ENCODE results near the gene PXYLP1.
"Not testable (repeated sequence)": the region's sequence is repeated elsewhere in the genome, so short reads cannot be mapped to it uniquely, and the experiment has no call there.

The PXYLP1 gene

DNA sequence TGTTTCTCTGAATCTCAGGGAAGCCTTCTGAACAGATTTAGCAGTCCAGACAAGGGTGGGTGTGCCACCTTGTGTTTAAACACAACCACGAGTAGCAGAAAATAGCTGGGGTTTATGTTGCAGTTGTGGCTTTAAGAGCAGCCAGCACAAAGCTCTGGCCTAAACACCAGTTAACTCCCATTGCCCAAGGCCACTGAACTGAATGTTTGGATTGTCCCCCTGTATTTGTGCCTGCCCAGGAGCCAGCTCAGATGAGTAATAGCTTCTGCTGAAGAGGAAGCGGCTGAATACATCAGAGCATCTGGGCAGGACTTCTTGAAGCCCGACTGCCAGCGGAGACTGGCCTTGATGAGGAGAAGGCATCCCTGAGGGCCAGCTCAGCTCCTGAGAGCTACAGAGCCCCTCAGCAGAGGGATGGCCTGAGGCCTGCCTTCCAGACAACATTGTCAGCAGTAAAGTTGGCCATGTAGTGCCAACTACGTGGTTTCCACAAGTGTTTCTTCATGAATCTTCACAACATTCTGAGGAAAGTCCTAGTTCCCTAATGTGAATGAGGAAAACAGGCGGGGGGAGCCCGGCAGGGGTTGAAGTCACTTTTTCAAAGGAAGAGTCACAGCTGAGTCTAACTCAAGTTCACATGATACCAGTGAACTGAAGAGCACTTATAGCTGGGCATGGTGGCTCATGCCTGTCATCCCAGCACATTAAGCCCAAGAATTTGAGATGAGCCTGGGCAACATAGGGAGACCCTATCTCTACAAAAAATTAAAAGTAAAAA is 70.9 kb downstream of the PXYLP1 start:
- no peak for DNase-seq

DNA sequence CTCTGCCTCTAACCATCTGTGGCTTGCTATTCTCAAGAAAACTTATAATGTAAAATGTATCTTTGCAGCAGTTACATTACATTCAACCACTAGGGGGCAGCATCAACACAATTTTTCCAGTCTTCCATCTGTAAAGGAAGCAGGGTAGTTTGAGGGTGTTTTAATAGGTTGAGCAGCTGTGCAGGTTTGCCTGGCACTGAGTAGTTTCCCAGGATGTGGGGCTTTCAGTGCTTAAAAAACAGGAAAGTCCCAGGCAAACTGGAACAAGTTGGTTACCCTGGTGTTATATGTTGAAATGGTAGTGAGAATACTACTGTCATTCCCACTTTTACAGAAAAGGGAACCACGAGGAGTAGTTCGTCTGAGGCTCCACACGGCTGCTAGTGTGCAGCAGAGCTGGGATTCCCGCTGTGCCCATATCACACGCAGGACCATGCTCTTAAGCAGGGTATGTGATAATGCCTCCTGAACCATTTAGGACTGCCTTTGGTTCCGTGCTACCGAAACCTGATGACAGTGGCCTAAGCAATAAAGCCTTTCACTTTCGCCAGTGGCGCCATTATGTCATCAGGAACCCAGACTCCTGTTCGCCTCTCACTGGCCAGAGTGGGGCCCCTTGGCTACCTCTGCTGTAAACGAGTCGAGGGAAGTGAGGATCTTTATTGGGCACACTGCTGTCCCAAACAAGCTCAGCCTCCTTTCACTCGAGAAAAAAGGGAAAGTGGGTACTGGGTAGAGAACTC is 72.0 kb downstream of the PXYLP1 start:
- DNase-seq: peak; percentile 77

DNA sequence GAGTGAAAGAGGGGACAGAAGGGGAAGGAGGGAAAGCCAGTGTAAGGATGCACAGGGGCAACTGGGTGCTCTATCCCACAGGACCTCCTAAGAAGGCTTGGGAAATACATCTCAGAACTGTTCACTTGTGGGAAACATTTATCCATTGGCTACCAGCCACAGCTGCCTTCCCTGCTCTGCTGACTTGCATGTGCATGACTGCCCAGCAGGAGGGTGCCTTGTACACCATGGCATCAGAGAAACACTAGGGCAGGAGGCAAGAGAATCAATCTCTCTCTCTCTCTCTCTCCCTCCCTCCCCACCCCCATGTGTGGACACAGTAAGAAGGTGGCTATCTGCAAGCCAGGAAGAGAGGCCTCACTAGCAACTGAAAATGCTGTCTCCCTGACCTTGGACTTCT is 73.8 kb downstream of the PXYLP1 start:
- DNase-seq: no peak

DNA sequence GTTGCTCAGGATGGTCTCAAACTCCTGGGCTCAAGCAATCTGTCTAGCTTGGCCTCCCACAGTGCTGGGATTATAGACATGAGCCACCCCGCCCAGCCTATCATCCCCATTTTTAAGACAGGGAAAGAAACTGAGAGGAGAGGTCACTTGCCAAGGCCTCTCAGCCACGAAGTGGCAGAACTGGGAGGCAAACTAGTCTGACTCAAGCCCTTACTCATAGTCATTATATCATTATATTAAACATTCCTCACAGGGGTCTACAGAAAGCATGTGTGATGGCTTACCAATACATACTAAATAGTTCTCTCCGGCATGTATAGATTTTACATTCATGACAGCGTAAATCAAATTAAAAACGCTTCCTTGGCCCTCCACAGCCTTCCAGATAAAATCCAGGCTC is 74.7 kb downstream of the PXYLP1 start:
- DNase-seq: no peak

DNA sequence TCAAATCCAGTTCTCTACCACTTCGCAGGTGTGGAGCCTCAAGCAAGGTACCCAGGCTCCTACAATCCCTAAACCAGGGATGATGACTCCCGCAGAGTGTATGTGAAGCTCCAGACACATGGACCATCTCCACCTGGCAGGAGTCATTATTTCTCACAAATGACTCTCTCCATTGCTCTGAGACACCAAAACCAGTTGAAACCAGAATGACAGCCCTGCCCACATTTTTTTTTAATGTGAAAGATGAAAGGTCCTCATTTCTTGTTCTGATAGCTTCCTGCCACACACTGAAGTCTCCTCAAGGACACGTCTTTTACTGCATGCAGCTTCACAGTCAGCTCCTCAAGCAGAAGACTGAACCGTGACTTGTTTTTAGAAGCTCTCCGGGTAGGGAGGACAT is 75.3 kb downstream of the PXYLP1 start:
- DNase-seq: no peak

DNA sequence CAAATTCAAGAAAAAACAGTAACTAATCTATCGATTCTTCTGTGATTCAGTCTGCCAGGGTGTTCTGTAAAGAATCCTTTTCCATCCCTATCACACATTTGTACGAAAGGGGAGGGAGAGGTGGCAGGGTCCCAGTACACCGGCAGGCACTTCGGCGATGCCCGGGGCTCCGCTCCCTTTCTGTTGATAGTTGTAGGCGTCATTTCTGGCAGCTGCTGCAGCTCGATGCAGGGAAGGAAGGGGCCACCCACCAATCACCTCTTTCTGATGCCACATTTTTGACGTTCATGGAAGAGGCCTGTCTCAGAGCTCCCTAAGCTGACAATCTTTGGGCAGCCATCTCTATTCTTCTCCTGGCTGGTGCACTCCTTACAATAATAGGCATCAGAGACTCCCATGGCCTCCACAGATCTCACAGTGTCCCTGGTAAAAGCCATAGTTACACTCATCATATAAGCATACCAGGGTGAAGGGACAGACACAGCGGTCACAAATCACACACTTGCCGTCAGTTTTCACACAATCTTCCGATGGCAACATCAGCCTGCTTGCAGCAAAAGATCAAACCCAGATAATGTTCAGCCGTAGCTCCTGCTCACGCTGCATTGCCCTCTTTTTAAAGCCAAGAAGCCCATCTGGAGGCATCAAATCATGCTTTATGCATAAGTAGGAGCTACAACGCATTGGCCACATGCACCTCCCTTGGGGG is 75.9 kb downstream of the PXYLP1 start:
- no peak for DNase-seq

DNA sequence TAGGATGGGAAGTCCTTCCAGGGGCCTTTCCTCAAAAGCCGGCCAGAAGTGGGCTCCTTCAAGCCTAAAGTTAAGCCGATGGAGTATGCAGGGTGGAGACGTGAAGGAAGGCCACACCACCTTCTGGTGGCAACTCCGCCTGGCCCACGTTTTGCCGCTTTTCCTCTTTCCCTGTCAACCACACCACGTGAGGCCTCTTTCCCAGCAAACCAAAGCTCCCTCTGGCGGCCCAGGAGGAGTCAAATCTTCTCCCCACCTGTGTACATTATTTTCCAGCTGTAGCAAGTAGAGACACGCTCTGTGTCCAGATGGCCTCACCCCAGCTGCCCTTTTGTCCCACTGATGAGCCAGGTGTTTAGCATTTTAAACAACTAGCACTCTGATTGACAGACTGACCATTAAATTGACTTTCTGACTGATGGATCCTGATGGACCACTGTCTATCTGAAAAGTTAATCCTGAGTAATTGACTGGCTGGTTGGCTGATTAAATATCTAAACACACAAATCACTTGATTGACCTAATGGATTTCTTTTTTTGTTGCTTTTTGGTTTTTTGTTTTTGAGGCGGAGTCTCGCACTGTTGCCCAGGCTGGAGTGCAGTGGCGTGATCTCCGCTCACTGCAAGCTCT is 77.1 kb downstream of the PXYLP1 start:
- DNase-seq: peak; percentile 72

DNA sequence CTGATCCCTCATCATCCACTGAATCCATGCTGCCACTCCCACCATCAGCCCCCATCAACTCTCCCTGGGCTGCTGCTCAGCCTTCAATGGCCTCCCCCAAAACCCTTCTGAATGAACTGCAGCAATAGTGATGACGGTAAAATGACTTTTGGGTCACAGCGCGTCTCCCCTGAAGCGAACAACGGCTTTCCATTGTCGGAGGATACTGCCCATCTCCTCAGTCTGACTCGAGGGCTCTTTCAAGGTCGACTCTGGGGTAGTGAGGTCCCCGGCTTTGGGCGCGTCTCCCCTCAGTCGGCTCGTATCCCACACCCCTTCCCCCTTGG is 79.5 kb downstream of the PXYLP1 start:
- no peak for DNase-seq

DNA sequence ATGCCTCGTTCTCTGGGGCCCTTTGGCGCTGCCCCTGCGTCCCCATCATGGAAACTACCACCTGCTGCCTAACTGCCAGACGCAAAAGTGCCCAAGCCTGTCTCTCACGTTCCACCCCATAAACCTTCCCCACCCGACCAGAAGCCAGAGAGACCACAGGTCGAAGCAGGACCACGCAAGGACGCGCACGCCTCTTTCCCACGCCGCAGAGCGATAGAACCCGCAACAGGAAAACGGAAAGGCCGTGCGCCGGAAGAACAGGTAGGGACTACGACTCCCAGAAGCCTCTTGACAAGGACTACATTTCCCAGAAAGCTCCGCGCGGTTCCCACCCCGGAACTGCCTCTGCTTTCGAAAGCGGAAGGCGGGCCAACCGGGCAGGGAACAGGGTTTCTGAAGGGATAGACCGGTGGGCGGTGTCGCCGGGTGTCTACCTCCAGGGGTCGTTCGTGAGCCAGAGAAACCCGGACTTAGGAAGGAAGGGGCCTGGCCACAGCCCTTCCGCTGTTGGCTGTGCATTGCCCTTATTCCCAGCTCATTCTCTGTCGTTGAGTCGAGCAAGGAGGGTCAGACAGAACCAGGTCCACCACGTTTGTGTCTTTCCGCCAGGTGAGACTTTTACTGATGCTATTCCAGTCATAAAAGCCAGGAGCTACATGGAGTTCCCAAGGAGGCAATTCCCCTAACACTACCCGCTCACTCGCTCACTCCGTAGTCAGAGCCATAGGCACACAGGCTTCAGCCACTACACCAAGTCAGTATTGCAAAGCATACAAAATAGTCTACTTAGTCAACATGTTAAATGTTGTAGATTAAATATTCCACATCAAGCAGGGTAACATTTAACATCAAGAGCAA is 80.1 kb downstream of the PXYLP1 start:
- peak; percentile 96 for DNase-seq

DNA sequence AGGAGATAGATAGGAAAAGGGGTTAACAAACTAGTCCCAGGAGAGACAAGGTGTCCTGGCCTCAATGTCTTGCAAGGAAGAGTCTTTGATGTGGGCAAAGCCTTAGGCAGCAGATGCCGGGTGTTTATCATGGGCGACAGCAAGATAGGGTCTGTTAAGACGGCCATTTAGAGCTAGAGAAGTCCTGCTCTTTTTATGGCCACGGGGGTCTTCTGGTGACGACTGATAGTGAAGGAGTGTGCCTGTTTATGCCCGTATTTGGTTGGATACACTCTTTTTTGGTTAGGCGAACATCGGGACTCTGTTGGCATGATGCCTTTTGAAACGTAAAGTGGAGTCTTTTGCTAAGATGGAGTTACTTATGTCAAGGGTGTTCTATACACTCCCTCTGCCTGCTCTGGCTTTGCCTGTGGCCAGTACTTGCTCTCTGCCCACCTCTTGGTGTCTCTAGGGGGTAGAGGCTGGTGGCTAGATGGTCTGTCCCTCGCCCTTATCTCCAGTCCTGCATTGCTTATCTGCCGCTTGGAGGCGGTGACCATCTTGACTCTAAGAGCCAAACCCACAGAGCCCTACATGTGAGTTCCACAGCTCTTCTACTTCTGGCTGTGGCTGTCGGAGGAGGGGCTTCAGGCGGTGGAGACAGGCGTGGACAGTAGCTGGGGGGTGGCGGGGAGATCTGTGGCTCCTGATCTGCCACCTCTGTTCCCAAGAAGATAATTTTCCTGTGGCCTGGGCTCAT is 80.9 kb downstream of the PXYLP1 start:
- no peak for DNase-seq

DNA sequence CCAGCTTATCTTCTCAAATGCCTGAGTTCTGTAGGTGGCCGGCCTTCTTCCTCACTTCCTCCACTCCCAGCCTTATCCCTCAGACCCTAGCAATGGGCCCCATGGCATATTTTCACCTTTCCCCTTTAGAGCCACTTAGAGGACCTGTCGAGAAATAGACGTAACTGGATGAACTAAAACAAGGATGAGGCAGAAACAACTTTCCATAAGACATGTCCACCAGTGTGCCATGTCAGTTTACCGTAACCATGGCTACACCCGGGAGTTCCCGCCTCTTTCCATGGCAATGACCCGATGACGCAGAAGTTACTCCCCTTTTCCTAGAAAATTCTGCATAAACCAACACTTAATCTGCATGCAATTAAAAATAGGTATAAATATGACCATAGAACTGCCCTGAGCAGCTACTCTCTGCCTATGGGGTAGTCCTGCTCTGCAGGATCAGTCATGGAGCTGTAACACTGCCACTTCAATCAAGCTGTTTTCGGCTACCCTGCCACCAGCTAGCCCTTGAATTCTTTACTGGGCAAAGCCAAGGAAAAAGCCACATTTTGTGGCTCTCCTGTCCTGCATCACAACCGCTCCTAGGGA is 81.6 kb downstream of the PXYLP1 start:
- no peak for DNase-seq

DNA sequence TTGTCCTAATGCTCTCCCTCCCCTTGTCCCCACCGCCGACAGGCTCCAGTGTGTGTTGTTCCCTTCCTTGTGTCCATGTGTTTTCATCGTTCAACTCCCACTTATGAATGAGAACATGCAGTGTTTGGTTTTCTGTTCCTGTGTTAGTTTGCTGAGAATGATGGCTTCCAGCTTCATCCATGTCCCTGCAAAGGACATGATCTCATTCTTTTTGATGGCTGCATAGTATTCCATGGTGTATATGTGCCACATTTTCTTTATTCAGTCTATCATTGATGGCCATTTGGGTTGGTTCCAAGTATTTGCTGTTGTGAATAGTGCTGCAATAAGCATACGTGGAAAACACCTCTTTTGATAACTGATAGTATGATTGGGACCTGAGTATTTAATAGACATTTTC is 82.8 kb downstream of the PXYLP1 start:
- not testable (repeated sequence) for DNase-seq

DNA sequence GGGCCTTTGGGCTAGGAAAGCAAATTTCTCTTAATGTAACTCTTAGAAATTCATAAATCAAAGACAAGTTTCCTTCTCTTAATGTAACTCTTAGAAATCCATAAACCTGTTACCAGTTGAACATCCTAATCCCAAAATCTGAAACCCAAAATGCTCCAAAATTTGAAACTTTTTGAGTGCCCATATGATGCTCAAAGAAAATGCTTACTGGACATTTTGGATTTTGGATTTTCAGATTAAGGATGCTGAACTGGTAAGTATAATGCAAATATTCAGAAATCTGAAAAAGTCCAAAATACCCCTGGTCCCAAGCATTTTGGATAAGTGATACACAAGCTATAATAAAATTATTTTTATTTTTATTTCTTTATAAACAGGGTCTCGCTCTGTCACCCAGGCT is 85.2 kb downstream of the PXYLP1 start:
- DNase-seq: no peak

DNA sequence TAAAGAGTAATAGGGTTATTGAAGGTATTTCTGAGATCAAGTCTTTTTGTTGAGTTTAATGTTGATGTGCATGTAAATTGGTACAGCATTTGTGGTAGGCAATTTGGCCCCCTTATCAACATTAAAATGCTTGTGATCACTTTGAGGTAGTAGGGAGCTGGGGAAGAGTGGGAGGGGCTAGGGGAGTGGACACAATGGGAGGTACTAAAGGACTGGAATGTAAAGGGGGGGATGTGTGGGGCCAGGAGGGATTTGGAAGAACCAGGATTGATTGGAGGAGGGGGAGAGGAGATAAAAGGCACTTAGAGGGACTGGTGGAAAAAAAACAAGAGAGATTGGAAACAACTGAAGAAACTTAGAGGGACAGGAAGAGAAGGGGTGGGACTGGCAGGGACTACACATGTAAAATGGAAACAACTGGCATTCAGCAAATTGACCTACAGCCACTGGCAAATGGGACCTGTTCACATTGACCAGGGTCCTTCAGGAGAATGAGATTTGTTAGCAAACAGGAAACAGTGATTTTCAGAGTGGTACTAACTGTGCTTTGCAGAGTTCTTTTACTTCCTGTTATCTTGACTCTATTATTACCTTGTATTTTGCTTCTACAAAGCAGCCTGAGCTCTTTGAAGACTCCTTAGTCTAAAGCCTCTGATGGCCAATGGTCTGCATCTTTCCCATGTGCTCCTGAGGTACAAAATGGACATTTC is 88.9 kb downstream of the PXYLP1 start:
- no peak for DNase-seq

DNA sequence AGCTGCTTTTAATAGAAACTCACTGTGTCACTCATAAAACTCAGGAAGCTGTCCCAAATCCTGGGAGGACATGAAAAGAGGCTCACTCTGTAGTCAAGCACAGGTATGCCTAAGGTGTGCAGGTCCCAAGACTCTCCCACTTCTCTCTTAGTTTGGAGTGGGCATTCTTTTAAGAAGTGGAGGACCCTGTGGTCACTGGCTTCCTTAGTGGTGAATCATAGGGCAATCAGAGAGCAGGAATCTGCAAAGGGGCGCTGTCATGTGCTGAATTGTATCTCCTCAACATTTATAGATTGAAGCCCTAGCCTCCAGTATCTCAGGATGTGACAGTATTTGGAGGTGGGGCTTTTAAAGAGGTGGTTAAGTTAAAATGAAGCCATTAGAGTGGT is 89.5 kb downstream of the PXYLP1 start:
- DNase-seq: no peak

DNA sequence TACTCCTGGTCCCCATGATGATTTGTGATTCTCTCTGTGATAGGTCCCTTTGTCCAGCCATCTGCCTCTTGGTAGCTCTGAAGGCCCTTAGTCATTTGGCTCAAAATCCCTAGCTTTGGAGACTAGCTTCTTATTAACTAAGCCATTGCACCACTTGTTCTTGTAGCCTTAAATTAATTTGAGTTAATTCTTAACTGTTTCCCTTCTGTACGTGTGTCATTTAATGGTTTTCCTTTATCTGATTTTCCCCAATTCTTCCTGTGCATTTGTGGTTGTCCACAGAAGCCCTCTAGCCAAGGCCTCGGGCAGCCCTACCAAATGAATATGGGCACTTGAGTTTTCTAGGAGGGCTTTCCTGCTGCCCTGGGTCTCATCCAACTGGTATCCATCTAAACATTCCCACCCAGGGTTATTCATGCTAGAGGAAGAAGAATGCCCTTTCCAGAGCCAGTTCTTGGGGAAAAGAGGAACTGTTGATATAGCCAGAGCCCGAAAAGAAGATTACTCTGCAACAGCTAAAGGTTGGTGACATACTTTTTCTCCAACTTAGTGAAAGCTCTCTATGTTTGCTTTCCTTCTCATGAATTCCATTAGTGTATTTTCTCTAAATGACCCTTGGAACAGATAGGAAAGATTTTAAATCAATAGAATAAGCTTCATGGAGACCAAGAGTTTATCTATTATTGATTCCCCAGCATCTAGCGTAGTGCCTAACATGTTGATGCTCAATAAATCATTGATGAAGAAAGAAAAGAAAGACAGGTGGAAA is 92.5 kb downstream of the PXYLP1 start:
- no peak for DNase-seq

DNA sequence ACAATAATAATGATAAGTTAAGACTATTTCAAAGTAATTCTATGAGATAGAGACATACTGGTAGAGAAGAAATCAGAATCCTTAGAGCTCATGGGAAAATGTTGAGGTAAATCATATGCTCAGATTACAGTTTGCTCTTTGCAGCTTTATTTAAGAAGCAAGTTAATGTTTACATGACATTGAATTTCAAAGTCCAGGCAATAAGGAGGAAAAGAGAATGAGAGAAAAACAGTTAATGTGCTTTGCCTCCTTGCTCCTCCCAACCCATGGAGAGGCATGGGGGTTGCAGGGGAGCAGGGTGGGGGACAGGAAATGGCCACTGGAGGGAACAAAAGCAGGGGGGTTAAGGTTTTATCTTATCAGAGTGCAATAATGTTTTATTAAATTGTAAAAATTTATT is 94.5 kb downstream of the PXYLP1 start:
- DNase-seq: no peak

DNA sequence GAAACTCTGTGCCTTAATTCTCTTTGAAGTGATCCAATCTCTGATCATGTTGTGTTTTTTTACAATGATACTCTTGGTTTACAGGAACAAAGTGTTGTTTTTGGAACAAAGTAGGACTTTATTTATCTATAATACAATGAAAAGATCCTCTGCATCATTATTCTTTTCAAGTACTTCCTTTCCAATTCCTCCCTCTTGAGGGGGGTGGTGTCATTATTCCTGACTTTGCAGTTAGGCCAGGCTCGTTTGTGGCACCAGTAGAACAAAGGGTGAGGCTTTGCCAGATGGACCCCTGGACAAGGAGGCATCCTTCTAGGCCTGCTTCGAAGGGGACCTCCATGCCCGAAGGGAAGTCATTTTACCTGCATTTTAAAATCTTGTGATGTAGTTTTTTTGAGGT is 95.0 kb downstream of the PXYLP1 start:
- DNase-seq: no peak

DNA sequence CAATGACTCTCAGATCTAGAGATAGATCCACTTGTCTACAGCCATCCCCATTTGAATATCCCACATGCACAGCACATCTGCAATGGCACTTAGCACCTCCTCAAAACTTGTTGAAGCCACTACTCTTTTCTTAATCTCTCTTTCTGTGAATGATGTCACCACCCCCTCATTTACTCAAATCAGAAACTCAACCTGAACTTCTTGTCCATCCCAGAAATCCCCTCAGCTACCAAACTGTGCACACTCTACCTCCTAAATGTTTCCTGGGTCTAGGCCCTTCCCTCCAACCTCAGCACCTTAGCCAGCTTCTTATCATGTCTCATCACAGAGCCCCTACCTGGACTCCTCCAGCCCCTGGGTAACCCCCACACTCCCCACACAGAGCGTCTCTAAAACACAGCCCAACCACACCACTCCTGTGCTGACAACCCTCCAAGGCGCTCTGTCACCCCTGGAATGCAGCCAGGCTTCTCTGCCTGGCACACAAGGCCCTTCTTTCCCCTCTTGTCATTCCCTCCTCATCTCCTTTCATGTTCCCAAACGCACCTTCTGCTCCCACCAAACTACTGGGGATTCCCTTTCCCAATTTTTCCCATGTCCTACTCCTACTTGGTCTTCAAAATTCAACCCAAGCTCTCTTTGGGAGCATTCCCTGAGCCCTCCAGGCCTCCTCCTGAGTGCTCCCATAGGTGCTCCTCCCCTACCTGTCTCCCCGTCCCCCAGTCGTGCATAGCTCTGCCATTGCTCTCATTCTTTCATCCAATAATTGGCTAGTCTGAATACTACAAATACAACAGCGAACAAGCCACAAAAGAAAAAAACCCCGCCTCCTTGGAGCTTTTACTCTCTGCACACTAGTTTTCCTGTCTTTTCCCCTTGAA is 96.9 kb downstream of the PXYLP1 start:
- no peak for DNase-seq
